ENCODE data around the gene IL17RD.
A peak's percentile ranks its signal among the peaks of the same experiment; 100 is the strongest.

Gene IL17RD

GRCh38 chr3:57130571-57131209 is 34.5 kb downstream of the IL17RD start:
- DNase-seq, result no peak

GRCh38 chr3:57128826-57129667 is 36.1 kb downstream of the IL17RD start:
- DNase-seq, result no peak

GRCh38 chr3:57127891-57128518 is 37.1 kb downstream of the IL17RD start:
- DNase-seq, result no peak

DNA sequence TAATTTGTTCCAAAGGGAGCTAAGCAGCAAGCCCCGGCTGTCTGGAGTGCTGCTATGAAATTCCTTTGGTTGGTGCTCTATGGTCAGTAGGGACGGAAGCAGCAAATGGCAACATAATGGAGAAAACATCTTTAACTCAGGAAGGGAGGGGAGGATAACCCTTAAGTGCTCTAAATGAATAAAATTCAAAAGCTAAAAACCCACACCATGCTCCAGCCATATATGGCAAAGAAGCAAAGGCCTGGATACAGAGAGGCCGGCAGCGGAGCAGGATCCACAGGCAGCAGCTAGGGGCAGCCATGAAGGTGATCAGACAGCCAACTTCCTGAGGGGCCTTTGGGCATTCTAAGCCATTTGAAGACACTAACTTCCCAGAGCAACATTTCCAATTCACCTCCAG is 38.9 kb downstream of the IL17RD start:
- no peak for DNase-seq

GRCh38 chr3:57120451-57121174 is 44.5 kb downstream of the IL17RD start:
- no peak for DNase-seq

GRCh38 chr3:57120040-57120439 is 45.1 kb downstream of the IL17RD start:
- no peak for DNase-seq

DNA sequence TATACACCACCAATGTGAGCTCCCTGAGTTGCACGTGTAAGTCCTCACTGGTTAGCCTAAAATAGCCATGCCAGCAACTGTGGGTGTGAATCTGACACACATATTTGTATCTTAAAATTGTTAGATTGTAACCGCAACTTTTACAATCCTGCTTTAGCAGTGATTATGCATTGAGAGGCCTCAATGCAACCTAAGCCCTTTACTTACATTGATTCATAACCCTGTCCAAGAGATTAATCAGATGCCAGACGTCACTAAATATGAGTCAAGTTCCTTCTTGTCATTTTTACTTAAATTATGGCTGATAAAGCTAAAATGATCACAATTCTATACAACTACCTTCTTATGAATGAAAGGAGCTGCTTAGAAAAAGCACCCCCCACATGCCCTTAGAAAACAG is 46.9 kb downstream of the IL17RD start:
- no peak for DNase-seq

DNA sequence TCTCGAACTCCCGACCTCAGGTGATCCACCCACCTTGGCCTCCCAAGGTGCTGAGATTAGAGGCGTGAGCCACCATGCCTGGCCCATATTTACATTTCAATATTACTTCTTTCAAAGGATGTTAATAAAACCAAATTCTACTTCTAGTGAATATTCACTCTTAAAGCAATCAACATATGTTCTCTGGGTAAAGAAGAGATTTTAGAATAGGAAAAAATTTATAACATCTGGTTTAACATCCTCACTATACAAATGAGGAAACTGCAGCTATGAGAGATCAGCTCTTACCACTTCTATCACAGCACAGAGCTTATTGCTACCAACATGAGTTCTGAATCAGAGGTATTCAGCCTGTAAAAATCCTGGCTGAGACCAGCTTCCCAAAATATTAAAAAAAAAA is 48.7 kb downstream of the IL17RD start:
- DNase-seq, result no peak

GRCh38 chr3:57112206-57112605 is 52.9 kb downstream of the IL17RD start:
- no peak for DNase-seq

DNA sequence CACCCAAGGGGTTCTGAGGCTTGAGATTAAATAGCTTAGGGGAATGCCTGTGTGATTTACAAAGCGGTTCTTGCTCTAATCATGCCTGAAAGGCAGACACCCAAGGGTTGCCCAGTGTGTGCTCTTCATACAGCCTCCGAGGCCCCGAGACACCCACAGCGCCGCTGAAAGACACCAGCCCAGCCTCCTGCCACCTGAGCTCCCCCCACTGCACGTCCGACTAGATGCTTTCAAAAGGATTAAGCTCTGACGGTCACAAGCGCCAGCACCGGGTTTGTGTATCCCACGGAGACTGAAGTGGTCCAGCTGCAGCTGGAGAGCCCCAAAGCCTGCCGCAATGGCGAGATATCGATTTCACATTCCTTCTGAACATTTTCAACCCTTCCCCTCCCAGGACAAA is 54.4 kb downstream of the IL17RD start:
- no peak for DNase-seq

DNA sequence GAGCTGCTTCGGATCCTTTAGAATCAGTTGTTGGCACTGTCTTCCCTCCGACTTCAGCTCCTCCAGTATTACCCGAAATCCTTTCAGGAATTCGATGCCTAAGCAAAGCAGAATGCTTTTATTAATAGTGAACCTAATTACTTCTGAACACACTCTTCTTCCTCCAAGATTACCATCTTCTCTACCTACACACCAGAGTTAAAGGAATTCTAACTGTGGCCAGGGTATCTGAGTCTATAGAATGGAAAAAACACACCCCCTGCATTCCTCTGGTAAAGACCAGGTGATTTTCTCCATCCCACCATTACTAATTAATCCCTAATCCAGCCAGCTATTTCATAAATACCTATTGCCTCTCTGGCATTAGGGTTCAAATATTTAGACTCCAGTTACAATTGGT is 54.9 kb downstream of the IL17RD start:
- no peak for DNase-seq

- no peak for DNase-seq
Measured at GRCh38 chr3:57109437-57110199, 55.5 kb downstream of the IL17RD start.

DNA sequence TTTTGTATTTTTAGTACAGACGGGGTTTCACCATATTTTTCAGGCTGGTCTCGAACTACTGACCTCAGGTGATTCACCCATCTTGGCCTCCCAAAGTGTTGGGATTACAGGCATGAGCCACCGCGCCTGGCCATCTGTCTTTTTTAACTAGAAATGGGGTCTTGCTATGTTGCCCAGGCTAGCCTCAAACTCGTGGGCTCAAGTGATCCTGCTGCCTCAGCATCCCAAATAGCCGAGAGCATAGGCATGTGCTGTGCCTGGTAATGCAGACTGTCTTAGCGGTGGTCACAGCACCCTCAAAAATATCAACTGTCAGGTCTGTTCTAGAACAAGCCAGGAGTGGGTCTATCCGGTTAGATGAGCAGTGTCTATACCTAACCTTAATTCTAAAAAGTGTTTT is 56.5 kb downstream of the IL17RD start:
- no peak for DNase-seq

DNA sequence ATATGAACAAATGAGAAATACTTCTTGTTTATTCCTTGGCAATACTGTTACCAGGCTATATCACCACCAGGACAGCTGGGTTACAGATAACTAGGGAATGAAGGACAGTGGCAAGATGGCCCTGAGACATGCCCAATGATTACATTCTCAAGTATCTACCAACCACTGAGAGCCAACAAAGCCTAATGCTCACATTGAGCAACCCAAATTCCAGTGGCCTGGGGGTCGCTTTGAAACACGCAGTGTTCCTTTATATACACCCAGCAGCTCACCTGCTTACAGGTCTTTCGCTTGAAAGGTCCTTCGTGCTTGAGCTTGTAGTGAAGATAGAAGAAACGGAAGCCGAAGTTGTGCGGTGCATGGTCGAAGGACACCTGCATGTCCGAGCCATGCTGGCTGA is 59.6 kb downstream of the IL17RD start:
- DNase-seq, result no peak

- DNase-seq, result peak; percentile 64
Measured at GRCh38 chr3:57100046-57100695, 65.0 kb downstream of the IL17RD start.

DNA sequence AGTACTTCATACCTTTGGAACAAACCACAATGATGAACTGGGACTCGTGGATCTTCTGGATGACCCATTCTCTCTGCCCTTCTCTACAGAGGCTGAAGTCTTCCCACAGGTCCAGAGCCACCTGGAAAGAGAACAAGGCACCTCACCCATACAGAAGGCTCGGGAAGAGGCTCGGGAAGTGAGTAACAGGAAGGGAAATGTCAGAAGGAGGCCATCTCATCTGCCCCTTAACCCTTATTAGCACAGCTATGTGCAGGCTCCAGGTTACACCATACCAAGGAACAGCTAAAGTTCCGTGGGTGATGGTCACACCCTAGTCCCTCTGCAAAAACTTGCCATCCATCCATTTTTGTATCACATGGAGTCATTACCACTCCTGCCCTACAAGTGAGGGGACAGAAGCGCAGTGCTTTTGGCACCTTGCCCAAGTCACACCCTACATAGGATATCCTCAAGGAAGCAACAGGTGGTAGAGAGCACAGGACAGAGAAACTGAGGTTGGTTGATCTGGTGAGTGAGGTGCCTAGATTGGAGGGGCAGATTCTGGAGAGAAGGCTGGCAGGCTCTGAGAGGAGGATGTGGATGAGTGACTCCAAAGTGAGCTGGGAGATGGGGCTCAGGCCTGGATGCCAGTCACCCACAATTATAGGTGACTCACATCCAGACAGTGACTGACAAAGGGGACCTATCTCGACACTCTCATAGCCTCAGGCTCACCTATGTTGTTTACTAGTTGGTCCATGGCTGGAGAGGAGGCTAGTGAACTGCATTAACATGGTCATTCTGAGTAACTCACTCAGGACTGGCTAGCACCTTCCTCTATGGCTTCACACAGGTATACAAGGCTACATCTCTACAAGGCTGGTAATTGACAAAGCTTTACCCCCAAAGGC is 66.5 kb downstream of the IL17RD start:
- no peak for DNase-seq

DNA sequence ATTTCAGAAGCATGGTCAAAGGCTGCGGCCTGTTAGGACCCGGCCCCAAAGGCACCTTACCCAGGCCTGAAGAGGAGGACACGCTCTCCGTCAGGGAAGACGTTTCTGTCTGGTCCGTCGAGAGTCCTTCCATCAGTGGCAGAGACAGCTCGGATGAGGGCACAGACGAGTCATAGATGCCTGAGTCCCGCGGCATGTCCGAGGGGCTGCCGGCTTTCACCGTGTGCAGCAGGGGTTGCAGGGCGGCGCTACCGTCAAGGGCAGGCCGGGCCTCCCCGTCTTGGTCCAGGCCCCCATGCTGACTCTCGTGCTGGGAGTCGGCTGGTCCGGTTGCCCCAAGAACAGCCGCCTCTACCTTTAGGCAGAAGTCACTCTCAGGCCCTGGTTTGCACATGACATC is 67.6 kb downstream of the IL17RD start:
- DNase-seq, result no peak

GRCh38 chr3:57095363-57095762 is 69.8 kb downstream of the IL17RD start:
- no peak for DNase-seq

- no peak for DNase-seq
Measured at GRCh38 chr3:57094575-57094974, 70.6 kb downstream of the IL17RD start.

DNA sequence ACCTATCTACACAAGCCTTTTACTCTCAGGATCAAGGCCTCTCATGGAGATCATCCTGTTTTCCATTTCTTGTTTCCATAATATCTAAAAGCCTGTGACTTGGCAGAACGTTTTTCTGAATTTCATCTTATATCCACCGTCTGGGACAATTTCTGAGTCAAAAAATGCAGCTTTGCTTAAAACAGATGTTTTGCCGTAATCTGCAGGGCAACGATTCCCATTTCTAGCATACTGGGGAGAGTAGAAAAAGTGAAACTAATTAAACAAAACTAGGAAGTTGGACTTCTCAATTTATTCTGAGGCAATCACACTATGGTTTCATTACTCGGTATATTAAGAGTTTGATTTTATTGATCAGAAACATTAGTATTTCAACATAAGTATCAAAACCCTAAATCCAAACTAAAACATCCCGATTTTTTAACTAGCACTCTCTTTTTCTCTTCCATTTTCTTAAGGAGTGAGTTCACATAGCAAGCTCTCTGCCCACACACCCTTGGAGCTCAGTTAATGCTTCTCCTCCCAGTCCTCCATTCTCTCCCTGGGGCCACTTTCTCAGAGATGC is 71.1 kb downstream of the IL17RD start:
- no peak for DNase-seq

- no peak for DNase-seq
Measured at GRCh38 chr3:57093489-57093888, 71.7 kb downstream of the IL17RD start.
